GDM1 (cell line): ENCODE data around the gene TRIM27.
"Not testable (repeated sequence)": the region's sequence is repeated elsewhere in the genome, so short reads cannot be mapped to it uniquely, and the experiment has no call there.

Experiments used
- DNase-seq: peaks from one replicate; lab custom pipeline; 2025; lab: John Stamatoyannopoulos, UW

The TRIM27 gene

DNA sequence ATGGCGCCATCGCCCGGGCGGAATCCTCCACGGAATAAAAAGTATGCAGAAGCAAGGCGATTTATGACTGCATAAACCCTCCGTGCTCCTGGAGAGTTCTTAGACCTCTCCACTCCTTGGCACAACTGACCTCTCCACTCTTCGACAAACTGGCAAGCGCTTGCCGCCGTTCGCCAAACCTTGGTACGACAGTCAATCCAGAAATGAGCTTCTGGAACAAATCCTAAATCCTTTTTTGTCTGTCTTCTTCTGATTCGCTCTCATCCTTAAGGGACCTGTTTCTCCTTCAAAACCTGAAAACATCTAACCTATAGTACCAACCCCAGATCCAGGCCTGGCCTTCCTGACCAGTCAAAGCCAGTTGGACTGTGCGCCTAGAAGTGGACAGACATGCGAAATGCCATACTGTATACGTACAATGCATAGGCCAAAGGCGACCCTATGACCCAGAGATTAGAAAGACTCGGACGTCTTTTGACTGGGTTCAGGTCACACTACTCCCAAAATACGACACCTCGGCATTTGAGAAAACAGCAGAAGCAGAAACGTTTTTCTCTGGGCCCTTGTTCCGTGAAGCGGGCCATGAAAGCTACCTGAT is 59.4 kb downstream of the TRIM27 start:
- DNase-seq, result no peak

DNA sequence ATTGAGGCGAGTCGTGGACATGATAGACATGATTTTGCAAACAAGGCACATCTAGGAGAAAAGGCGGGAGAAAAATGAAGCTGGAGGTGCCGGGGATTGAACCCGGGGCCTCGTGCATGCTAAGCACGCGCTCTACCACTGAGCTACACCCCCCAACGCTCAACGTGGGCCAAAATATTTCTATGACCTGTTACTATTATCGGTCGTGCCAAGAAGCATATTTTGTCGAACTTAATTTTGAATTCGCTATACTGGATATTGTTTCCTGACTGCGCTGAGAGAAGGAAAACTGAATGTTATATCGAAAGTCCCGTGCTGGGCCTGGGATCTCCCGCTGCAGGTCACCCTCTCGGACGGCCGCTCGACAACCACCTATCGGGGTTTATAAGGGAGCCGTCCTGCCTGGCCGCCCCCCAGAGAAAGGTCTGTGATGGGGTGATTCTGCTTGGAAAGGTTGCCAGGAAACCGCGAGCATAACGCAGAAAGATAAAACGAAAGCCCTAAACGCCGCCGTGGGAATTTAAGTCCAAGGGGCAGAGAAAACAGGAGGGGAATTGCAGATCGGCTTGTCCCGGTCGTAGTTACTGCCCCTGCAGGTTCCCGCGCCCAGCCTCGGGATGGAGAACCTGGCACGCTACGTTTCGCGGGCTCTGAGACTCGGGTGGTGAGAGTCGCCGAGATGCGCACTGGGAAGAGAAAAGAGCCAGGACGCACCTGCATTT is 60.0 kb downstream of the TRIM27 start:
- DNase-seq, result peak; percentile 57

DNA sequence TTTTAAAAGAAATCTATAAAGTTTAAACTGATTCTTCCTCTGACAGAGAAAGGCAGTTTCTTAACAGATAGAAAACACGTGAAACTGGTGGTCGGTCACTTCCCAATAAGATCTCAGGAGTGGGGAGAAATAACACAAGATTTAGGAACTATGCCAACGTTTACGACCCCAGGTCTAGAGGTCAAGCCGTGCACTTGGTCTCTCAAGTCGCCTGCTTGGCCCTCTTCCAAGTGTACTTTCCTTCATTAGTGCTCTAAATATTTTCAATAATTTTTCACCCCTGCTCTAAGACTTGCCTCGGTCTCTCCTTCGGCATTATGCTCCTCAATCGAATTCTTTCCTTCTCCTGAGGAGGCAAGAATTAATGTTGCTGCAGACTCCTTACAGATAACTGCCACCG is 61.7 kb downstream of the TRIM27 start:
- no peak for DNase-seq

DNA sequence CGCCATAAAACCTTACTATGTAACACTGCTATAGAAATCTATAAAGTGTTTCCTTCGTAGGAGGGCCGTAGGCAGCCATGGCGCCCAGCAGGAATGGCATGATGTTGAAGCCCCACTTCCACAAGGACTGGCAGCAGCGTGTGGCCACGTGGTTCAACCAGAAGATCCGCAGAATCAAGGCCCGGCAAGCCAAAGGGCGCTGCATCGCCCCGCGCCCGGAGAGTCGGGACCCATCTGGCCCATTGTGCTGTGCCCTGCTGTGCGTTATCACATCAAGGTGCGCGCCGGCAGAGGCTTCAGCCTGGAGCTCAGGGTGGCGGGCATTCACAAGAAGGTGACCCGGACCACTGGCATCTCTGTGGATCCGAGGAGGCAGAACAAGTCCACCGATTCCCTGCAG is 62.4 kb downstream of the TRIM27 start:
- DNase-seq, result no peak

DNA sequence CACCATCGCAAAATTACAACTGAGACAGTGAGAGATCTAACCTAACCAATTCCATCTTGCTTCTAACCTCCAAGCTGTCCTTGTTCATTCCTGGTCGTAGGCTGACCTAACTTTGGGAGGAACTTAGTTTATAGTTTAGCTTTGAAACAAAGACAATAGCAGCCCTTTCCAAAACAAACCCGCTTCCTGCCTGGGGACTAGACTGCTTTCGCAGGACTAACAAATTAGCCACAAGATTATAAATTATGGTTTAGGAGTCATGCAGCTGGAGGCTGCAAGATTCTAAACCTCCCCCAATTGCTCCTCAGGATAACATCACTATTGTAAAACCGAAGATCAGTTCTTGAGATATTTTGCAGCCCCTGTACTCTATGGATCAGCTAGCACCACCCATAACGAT is 63.2 kb downstream of the TRIM27 start:
- DNase-seq, result no peak

DNA sequence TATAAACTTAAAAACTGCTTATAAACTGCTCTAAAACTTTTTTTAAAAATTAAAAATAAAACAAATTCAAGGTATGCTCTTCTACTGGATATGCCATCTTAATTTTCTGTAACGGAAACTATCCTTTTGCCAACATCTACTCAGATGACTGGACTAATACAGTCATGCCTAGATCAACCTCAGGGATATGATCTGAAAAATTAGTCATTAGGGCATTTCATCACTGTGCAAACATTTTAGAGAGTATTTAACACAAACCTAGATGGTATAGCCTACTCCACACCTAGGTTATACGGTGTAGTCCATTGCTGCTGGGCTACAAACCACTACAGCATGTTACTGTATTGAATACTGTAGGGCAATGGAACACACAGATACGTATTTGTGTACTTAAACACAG is 64.8 kb downstream of the TRIM27 start:
- DNase-seq, result no peak

DNA sequence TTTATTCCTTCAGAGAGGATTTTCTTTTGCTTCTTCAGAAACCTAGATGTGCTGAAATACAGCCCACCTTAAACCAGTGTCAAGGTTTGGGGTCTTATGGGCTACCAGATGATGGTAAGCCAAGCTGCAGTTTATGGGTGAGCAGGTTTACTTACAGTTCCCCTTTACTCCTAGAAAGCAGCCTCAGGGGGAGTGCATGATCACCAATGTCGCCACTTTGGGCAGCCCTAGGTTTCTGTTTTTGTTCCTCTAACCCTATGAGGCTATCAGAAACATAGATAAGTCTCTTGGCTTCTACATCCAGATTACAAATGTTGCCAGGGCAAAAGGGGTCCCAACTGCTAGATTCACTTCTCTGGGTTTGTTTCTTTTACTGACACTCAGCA is 67.2 kb downstream of the TRIM27 start:
- DNase-seq, result no peak

DNA sequence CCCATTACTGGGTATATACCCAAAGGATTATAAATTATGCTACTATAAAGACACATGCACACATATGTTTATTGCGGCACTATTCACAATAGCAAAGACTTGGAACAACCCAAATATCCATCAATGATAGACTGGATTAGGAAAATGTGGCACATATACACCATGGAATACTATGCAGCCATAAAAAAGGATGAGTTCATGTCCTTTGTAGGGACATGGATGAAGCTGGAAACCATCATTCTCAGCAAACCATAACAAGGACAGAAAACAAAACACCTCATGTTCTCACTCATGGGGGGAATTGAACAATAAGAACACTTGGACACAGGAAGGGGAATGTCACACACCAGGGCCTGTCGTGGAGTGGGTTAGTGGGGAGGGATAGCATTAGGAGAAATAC is 69.4 kb downstream of the TRIM27 start:
- DNase-seq, result not testable (repeated sequence)
